ENCODE results near the gene C5AR2.

Gene C5AR2

GRCh38 chr19:47312366-47313006, 19.5 kb upstream of the C5AR2 start:
- Histone ChIP-seq H3K9ac (no peak overlapping the region), H3K79me2 (ENCODE audit: insufficient read depth, low read depth) (no peaks in the 10 kb centered on the region), H3K36me3 (ENCODE audit: insufficient read depth) (no peaks in the 10 kb centered on the region), H4K20me1 (ENCODE audit: insufficient read depth) (no peaks in the 10 kb centered on the region), H2AFZ (ENCODE audit: low read depth) (no peak overlapping the region), H3K4me1 (ENCODE audit: low read depth, poor library complexity, severe bottlenecking) (peaks cover 7% of the 10 kb centered on the region), H3K27ac (no peak overlapping the region), H3K4me2 (no peak overlapping the region), H3K4me3 (IDR thresholded peaks at IDR 0.05; ENCODE audit: insufficient read depth, low read depth, low read length) (no peak overlapping the region), H3K27me3 (ENCODE audit: insufficient read depth, low read depth) (peaks cover 75% of the 10 kb centered on the region)
- TF ChIP-seq, protein P1, sequence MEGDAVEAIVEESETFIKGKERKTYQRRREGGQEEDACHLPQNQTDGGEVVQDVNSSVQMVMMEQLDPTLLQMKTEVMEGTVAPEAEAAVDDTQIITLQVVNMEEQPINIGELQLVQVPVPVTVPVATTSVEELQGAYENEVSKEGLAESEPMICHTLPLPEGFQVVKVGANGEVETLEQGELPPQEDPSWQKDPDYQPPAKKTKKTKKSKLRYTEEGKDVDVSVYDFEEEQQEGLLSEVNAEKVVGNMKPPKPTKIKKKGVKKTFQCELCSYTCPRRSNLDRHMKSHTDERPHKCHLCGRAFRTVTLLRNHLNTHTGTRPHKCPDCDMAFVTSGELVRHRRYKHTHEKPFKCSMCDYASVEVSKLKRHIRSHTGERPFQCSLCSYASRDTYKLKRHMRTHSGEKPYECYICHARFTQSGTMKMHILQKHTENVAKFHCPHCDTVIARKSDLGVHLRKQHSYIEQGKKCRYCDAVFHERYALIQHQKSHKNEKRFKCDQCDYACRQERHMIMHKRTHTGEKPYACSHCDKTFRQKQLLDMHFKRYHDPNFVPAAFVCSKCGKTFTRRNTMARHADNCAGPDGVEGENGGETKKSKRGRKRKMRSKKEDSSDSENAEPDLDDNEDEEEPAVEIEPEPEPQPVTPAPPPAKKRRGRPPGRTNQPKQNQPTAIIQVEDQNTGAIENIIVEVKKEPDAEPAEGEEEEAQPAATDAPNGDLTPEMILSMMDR (conservative IDR thresholded peaks at IDR 0.05; ENCODE audit: low read depth, low read length) = no peak

- H3K79me2 ChIP-seq (ENCODE audit: insufficient read depth, low read depth) = no peaks in the 10 kb centered on the region
- no peaks in the 10 kb centered on the region for H4K20me1 ChIP-seq (ENCODE audit: insufficient read depth)
- no peak overlapping the region for H3K27ac ChIP-seq
- H2AFZ ChIP-seq (ENCODE audit: low read depth) = no peak overlapping the region
- H3K4me1 ChIP-seq (ENCODE audit: low read depth, poor library complexity, severe bottlenecking) = peaks cover 7% of the 10 kb centered on the region
- no peak overlapping the region for H3K4me3 ChIP-seq (IDR thresholded peaks at IDR 0.05; ENCODE audit: insufficient read depth, low read depth, low read length)
- peaks cover 75% of the 10 kb centered on the region for H3K27me3 ChIP-seq (ENCODE audit: insufficient read depth, low read depth)
- no peak overlapping the region for H3K4me2 ChIP-seq
- H3K36me3 ChIP-seq (ENCODE audit: insufficient read depth) = no peaks in the 10 kb centered on the region
- TF ChIP-seq, protein P1 (conservative IDR thresholded peaks at IDR 0.05; ENCODE audit: low read depth, low read length) = no peak
- no peak overlapping the region for H3K9ac ChIP-seq
These were observed 18.1 kb upstream of the C5AR2 start for GRCh38 chr19:47313754-47314295.

DNA sequence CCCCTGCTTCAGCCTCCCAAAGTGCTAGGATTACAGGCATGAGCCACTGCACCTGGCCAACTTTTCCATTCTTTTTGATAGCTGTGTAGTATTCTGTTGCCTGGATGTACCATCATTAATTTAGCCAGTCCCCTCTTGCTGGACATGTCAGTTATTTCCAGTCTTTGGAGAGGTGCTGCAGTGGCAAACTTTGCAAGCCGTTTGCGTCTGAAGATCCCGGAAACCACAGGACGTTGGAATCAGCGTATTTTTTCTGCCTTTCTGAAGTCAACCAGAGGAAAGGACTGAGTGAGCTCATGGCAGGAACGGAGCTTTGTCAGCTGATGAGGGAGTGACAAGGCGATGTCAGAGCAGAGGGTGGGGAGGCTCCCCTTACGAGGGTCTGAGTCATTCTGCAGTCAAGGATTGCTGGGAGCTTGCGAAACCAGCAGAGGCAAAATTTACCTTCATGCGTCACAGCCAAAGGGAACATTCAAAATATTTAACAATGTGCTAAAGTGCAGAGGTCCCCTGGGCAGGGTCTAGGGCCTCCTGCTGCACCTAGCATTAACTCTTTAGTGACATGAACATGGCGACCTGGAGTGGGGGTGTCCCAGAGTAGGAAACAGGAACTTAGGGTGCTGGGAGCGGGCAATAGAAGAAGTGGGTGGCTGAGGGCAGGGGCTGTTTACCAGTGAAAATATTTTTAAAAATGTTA, 16.7 kb upstream of the C5AR2 start:
- H3K9ac ChIP-seq = no peak overlapping the region
- no peak overlapping the region for H3K4me2 ChIP-seq
- no peaks in the 10 kb centered on the region for H4K20me1 ChIP-seq (ENCODE audit: insufficient read depth)
- no peak overlapping the region for H2AFZ ChIP-seq (ENCODE audit: low read depth)
- TF ChIP-seq, protein P1 (conservative IDR thresholded peaks at IDR 0.05; ENCODE audit: low read depth, low read length) = no peak
- H3K36me3 ChIP-seq (ENCODE audit: insufficient read depth) = no peaks in the 10 kb centered on the region
- H3K27ac ChIP-seq = no peak overlapping the region
- H3K27me3 ChIP-seq (ENCODE audit: insufficient read depth, low read depth) = peaks cover 71% of the 10 kb centered on the region
- no peaks in the 10 kb centered on the region for H3K79me2 ChIP-seq (ENCODE audit: insufficient read depth, low read depth)
- peaks cover 7% of the 10 kb centered on the region for H3K4me1 ChIP-seq (ENCODE audit: low read depth, poor library complexity, severe bottlenecking)
- no peak overlapping the region for H3K4me3 ChIP-seq (IDR thresholded peaks at IDR 0.05; ENCODE audit: insufficient read depth, low read depth, low read length)

GRCh38 chr19:47316513-47316912, 15.5 kb upstream of the C5AR2 start:
- no peak overlapping the region for H3K9ac ChIP-seq

More at GRCh38 chr19:47316513-47316912, 15.5 kb upstream of the C5AR2 start:
- Histone ChIP-seq H3K4me1 (ENCODE audit: low read depth, poor library complexity, severe bottlenecking) (peaks cover 7% of the 10 kb centered on the region), H4K20me1 (ENCODE audit: insufficient read depth) (no peaks in the 10 kb centered on the region), H3K4me3 (IDR thresholded peaks at IDR 0.05; ENCODE audit: insufficient read depth, low read depth, low read length) (no peak overlapping the region), H3K27ac (no peak overlapping the region), H3K27me3 (ENCODE audit: insufficient read depth, low read depth) (peaks cover 71% of the 10 kb centered on the region), H2AFZ (ENCODE audit: low read depth) (no peak overlapping the region), H3K36me3 (ENCODE audit: insufficient read depth) (no peaks in the 10 kb centered on the region), H3K79me2 (ENCODE audit: insufficient read depth, low read depth) (no peaks in the 10 kb centered on the region), H3K4me2 (no peak overlapping the region)
- TF ChIP-seq, protein P1 (conservative IDR thresholded peaks at IDR 0.05; ENCODE audit: low read depth, low read length) = no peak
